Keratinocyte (primary cell): Measurements from ENCODE around the gene SNRNP27. TPM values are rescaled to one million over a fixed set of nuclear protein-coding genes. Genes with fewer than 3 reads are reported as not detected.

Experiments
- DNase-seq: peaks from one replicate; pipeline ENCODE4 v3.0.0-alpha.2; 2011; ENCODE audit warnings: low read depth, missing footprints, low spot score
- FAIRE-seq: peaks from 2 replicates; lab custom pipeline; 2011; peaks lifted over from hg19 to GRCh38; lab: Jason Lieb, UNC
- H2AFZ ChIP-seq: 2 replicates; pipeline ENCODE4 v1.6.0; 2012; ENCODE audit warnings: low read length, control low read depth, inconsistent platforms; ENCODE audit not compliant: control insufficient read depth
- H3K27ac ChIP-seq: 2 replicates; pipeline ENCODE4 v1.5.1; 2011; ENCODE audit warnings: low read length; ENCODE audit not compliant: control insufficient read depth, insufficient read depth
- H3K27me3 ChIP-seq: 3 replicates; pipeline ENCODE4 v1.6.0; 2011; ENCODE audit warnings: low read length; ENCODE audit not compliant: control insufficient read depth, insufficient read depth; ENCODE audit errors: extremely low read depth
- H3K36me3 ChIP-seq, 2 experiments: 2 replicates in 1 of 2; 3 replicates in 1 of 2; pipeline ENCODE4 v1.5.1; 2011; ENCODE audit warnings: low read length in 2 of 2, mild to moderate bottlenecking in 1 of 2; ENCODE audit not compliant: control insufficient read depth in 2 of 2, insufficient read depth in 2 of 2; ENCODE audit errors: extremely low read depth in 1 of 2
- H3K4me1 ChIP-seq: 3 replicates; pipeline ENCODE4 v1.5.1; 2011; ENCODE audit warnings: low read length; ENCODE audit not compliant: control insufficient read depth, insufficient read depth; ENCODE audit errors: extremely low read depth
- H3K4me2 ChIP-seq: 3 replicates; pipeline ENCODE4 v1.6.0; 2011; ENCODE audit warnings: low read depth, low read length; ENCODE audit not compliant: control insufficient read depth, insufficient read depth; ENCODE audit errors: extremely low read depth
- H3K4me3 ChIP-seq, 3 experiments: fragments of 200-600 bp in 1 of 3; sonication (generic) in 1 of 3; 2 replicates in 2 of 3; 3 replicates in 1 of 3; pipeline ENCODE4 v1.5.1; 2011 to 2016; ENCODE audit warnings: low read length in 3 of 3, mild to moderate bottlenecking in 3 of 3, control low read depth in 2 of 3, inconsistent platforms in 1 of 3, low read depth in 1 of 3, mixed read lengths in 1 of 3, mixed run types in 1 of 3, moderate library complexity in 1 of 3; ENCODE audit not compliant: control insufficient read depth in 2 of 3, insufficient read depth in 2 of 3; ENCODE audit errors: extremely low read depth in 1 of 3
- H3K79me2 ChIP-seq: 2 replicates; pipeline ENCODE4 v1.6.0; 2012; ENCODE audit warnings: low read length; ENCODE audit not compliant: control insufficient read depth, insufficient read depth
- H3K9ac ChIP-seq: 3 replicates; pipeline ENCODE4 v1.6.0; 2011; ENCODE audit warnings: low read length; ENCODE audit not compliant: control insufficient read depth, insufficient read depth; ENCODE audit errors: extremely low read depth
- H3K9me1 ChIP-seq: 3 replicates; pipeline ENCODE4 v1.6.0; 2011; ENCODE audit warnings: low read length; ENCODE audit not compliant: control insufficient read depth, insufficient read depth; ENCODE audit errors: extremely low read depth
- H3K9me3 ChIP-seq: 2 replicates; pipeline ENCODE4 v1.5.1; 2012; ENCODE audit warnings: low read depth, low read length; ENCODE audit not compliant: control insufficient read depth
- H4K20me1 ChIP-seq: 3 replicates; pipeline ENCODE4 v1.6.0; 2011; ENCODE audit warnings: low read length; ENCODE audit not compliant: control insufficient read depth, insufficient read depth; ENCODE audit errors: extremely low read depth
- CTCF ChIP-seq, 3 experiments: IDR thresholded peaks in 1 of 3; conservative IDR thresholded peaks in 1 of 3; optimal IDR thresholded peaks in 1 of 3; 2 replicates in 2 of 3; 3 replicates in 1 of 3; pipeline versions ENCODE3 to v1.5.1; 2011; ENCODE audit warnings: low read length in 3 of 3, mild to moderate bottlenecking in 3 of 3, moderate library complexity in 2 of 3, control low read depth in 1 of 3, inconsistent platforms in 1 of 3; ENCODE audit not compliant: insufficient read depth in 2 of 3; ENCODE audit errors: extremely low read depth in 1 of 3
- EZH2 ChIP-seq: IDR thresholded peaks from one replicate; pipeline ENCODE4 v1.6.1; 2012; ENCODE audit warnings: inconsistent platforms, mild to moderate bottlenecking, low read length, moderate library complexity
- dilution Hi-C: fragments of 300-500 bp; cut with MboI; formaldehyde crosslinking; loops from one replicate; pipeline ENCODE4 v1.7.0; 2020; ENCODE audit warnings: low sequenced_read_pairs; ENCODE audit not compliant: extremely low pct_ligation_motif_present
- polyA plus RNA-seq, 5 experiments: library from polyadenylated mRNA; depleted of rRNA in 3 of 5; stranded (reverse) in 3 of 5; stranded (forward) in 1 of 5; unstranded in 1 of 5; fragments of >200 nt; gene quantifications; 1 replicate in 1 of 5; 2 replicates in 3 of 5; 3 replicates in 1 of 5; pipeline versions ENCODE4 v1.2.1 to v1.2.3, GENCODE V29; 2011 to 2012; ENCODE audit warnings: missing spikeins in 2 of 5, low read depth in 1 of 5, low replicate concordance in 1 of 5

The SNRNP27 gene
- polyA plus RNA-seq, 1 donor (not counting 4 experiments of a cell fraction or from before 2014, with no cell fraction given): 41.1 TPM

DNA sequence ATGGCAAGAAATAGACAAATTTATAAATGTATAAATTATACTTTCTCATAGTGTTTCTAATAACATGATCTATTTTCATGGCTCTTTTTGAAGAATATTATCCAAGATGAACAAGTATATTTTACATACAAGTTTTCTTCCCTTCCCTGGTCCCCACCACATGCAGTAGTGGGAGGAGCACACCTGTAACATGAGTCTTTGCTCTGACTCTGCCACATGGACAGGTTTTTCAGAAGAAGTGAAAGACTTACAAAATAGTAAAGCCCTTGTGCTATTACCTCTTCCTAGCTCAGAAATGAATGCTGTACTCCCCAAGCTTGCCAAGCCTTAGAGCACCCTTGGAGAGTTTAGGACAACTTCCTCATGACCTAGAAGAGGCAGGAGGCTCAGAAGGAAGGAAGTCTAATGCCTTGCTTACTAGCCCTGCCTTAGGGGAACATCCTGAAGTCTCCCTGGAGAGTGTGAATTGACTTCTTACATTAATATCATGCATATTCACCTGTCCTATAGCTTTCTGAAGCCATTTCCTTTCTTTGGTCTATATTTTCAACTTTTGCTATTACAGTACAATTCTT is 39.6 kb downstream of the SNRNP27 start:
- DNase-seq (no peak), FAIRE-seq (peak; percentile 53)
- Histone ChIP-seq H3K9me3 (no peaks in the 10 kb centered on the region), H3K27me3 (no peaks in the 10 kb centered on the region), H3K9me1 (no peaks in the 10 kb centered on the region), H3K36me3 (peaks cover 23 to 39% of the 10 kb centered on the region in 2 experiments), H3K9ac (peak overlapping the region; percentile 49), H3K27ac (peak overlapping the region; percentile 84), H4K20me1 (no peaks in the 10 kb centered on the region), H3K4me3 (no peak overlapping the region), H2AFZ (no peak overlapping the region), H3K4me1 (peaks cover 29% of the 10 kb centered on the region), H3K4me2 (peak overlapping the region; percentile 79), H3K79me2 (no peaks in the 10 kb centered on the region)
- TF ChIP-seq EZH2 (no peak), CTCF (optimal IDR thresholded peaks at IDR 0.05 in 1 of 3, IDR thresholded peaks at IDR 0.05 in 1 of 3, conservative IDR thresholded peaks at IDR 0.05 in 1 of 3; ENCODE audit: extremely low read depth in 1 of 3, insufficient read depth in 2 of 3, low read length in 3 of 3) (no peak)
- dilution Hi-C loops: loop anchor here (10.0 kb wide), 1 partner anchor 131 kb away; no protein-coding TSS in a partner anchor

DNA sequence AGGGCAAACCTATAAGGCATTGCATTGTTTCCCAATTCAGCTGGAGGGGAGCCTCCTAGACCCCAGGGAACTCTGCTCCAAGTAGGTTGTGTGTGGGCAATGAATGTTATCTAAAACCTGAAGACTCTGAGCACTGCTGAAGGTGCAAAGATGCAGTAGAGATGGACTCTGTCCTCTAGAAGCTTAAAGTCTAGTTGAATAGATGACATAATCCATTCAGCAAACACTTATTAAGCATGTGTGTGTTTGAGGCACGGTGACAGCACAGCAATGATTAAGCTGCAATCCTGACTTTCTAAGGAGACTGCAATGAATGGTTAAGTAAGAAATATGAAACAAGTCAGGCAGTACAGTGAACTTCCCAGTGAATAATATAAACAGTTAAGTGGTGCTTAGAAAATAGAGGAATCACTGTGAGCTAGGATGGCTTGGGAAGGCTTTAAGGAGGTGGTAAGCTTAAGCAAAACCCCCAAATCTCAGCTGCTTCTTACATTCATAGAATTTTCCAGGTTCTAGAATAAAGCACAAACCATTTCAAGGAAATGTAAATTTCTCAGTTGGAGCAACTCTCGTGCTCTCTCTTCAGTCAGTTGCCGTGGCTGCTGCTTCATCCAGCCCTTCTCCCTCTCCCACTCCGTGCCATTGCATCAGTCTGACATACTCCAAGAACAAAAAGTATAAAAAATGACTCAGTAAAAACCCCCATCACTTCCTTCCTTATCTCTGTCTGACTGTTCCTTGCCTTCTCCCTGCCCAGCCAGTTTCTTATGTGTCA is 40.3 kb downstream of the SNRNP27 start:
- DNase-seq: no peak
- peak overlapping the region in 1 of 3 experiments; percentile 16 for H3K4me3 ChIP-seq
- peaks cover 29% of the 10 kb centered on the region for H3K4me1 ChIP-seq
- H2AFZ ChIP-seq: peak overlapping the region; percentile 1
- H3K27ac ChIP-seq: peak overlapping the region; percentile 84
- H3K4me2 ChIP-seq: peak overlapping the region; percentile 79
- peak overlapping the region; percentile 49 for H3K9ac ChIP-seq
- no peaks in the 10 kb centered on the region for H4K20me1 ChIP-seq
- no peaks in the 10 kb centered on the region for H3K27me3 ChIP-seq
- no peaks in the 10 kb centered on the region for H3K79me2 ChIP-seq
- no peaks in the 10 kb centered on the region for H3K9me1 ChIP-seq
- FAIRE-seq: peak; percentile 53
- dilution Hi-C loops: loop anchor here (10.0 kb wide), 1 partner anchor 131 kb away; no protein-coding TSS in a partner anchor
- peaks cover 19 to 43% of the 10 kb centered on the region in 2 experiments for H3K36me3 ChIP-seq
- TF ChIP-seq CTCF (optimal IDR thresholded peaks at IDR 0.05 in 1 of 3, IDR thresholded peaks at IDR 0.05 in 1 of 3, conservative IDR thresholded peaks at IDR 0.05 in 1 of 3; ENCODE audit: extremely low read depth in 1 of 3, insufficient read depth in 2 of 3, low read length in 3 of 3) (no peak), EZH2 (no peak)
- H3K9me3 ChIP-seq: no peaks in the 10 kb centered on the region
